Measurements from ENCODE around the gene GGCX.
"Not testable (repeated sequence)": the region's sequence is repeated elsewhere in the genome, so short reads cannot be mapped to it uniquely, and the experiment has no call there.

The GGCX gene

GRCh38 chr2:85561280-85562212 lies at the start of gene GGCX:
TSS of gene GGCX (minus strand) at chr2:85561493. CDS start at chr2:85561428, 65 bp downstream.
- peak; percentile 90 to 98 (median 96) for DNase-seq
- intact Hi-C loops (cut with DNase I) = loop anchor here (5.0 kb wide), 1 partner anchor 36 kb away; the partner anchor contains the start of gene RNF181

GRCh38 chr2:85607268-85608215 lies 46.2 kb upstream of the GGCX start:
- DNase-seq = no peak
- intact Hi-C loops (cut with DNase I) = no loop called here

GRCh38 chr2:85606116-85606455 lies 44.8 kb upstream of the GGCX start:
- intact Hi-C loops (cut with DNase I) = no loop called here
- DNase-seq = no peak

DNA sequence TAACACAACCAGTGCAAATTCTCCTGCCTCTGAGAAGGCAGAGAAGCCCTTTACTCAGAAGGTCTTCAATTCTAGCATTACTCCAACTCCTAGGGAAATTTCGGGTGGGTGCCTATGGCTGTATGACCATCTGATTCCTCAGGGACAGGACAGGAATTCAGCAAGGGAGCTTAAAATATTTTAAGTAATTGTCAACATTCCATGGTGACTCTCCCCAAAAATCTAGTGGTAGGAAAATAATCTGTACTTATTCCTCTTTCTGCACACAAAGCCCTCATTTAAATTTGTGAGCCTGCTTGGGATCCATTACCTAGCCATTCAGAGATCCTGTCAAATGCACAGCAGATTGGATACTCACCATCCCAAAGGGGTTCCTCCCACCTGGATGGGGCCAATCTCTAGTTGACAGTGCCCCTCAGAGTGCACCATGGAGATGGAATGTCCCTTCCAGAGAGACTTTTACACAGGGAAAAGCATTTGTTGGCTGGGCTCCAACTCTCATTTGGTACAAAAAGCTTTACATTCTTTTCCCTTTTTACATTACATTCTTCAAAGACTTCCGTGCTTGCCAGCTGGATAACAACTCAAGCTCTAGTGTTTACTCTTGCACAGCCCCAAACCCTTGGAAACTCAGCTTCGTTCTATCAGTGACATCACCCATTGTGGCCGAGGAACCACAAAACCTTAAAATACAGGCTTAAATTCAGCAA lies 44.3 kb upstream of the GGCX start:
- no peak for DNase-seq

DNA sequence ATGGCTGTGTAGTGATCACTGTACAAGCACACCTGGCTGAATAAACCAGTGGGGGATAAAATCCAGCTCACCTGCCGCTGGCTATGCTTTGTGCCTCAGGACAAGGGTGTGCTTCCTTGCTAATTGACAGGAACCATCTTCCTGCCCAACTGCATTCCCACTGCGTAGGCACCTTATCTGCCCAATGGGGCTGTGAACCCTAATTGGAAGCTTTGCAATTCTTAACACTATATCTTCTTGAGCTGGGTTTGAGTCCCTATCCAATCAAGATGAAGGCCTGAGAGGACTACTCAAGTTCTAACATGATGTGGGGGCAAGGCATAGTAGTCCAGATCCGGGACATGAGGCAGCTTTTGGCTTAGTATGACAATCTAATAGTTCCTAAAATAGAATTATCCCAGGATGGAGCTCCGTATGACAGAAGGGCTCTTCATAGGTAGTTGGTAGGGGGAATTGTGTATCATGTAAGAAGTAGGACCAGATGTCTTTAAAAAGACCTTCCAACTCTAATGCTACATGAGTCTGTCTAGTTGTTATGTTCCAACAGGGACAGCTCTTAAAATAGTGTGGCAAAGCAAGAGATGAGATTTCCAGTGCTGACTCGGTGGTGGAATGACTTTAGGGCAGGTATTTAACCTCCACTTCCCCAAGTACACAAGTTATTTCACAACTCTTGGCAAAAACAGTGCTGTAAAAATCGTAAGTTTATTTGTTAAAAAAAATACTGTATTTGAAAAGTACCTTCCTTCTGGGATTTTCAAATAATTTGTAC lies 43.5 kb upstream of the GGCX start:
- DNase-seq = no peak
- intact Hi-C loops (cut with DNase I) = no loop called here

More for the DNA sequence above, 44.3 kb upstream of the GGCX start:
- intact Hi-C loops (cut with DNase I) = no loop called here

DNA sequence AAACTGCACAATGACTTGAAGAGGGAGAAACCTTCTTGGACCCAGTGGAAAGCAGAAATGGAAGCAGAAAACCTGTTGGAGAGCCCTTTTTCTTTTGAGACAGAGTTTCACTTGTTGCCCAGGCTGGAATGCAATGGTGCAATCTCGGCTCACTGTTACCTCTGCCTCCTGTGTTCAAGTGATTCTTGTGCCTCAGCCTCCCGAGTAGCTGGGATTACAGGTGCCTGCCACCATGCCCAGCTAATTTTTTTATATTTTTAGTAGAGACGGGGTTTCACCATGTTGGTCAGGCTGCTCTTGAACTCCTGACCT lies 42.8 kb upstream of the GGCX start:
- DNase-seq; intact Hi-C loops (cut with DNase I): not testable (repeated sequence)

- intact Hi-C loops (cut with DNase I) = no loop called here
- peak; percentile 86 to 97 (median 94) for DNase-seq
These were observed 41.4 kb upstream of the GGCX start, which contains the start of gene TMEM150A for GRCh38 chr2:85602476-85603234. TSS of gene TMEM150A (minus strand) at chr2:85602698. CDS start at chr2:85601948, 750 bp downstream.

DNA sequence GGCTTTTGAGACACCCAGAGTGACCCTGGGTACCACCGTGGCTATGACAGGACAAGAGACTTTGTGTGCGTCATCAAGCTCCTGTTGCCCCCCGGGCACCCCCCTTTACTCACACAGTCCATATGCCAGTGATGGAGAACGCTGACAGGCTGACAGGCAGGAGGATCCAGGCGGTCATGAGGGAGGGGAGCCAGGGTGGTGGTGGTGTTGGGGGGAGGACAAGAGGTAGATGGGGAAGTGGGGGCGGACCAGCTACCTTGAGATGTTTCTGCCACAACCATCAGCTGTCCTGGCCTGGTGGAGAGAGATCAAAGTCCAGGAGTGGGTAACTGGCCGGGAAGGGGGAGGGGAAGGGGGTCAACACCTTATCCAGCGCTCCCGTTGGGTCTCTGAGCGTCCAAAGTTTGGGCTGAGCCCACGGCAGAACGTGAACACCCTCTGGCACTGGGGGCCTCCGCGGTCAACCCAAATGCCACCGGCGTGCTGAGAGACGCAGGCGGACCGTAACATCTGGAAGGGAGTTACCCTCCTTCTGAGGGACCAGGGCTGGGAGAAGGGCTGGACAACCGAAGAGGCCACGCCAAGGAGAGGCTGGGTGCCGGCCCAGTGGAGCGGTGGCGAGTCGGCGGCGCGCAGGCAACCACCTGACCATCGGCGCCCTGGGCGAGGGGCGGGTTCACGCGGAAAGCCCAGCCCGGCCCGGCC lies 40.6 kb upstream of the GGCX start:
- DNase-seq = peak in 40 of 42 donors; percentile 52 to 86 (median 71)
- intact Hi-C loops (cut with DNase I) = no loop called here

GRCh38 chr2:85600951-85601770 lies 39.9 kb upstream of the GGCX start:
- intact Hi-C loops (cut with DNase I) = no loop called here
- DNase-seq = no peak

DNA sequence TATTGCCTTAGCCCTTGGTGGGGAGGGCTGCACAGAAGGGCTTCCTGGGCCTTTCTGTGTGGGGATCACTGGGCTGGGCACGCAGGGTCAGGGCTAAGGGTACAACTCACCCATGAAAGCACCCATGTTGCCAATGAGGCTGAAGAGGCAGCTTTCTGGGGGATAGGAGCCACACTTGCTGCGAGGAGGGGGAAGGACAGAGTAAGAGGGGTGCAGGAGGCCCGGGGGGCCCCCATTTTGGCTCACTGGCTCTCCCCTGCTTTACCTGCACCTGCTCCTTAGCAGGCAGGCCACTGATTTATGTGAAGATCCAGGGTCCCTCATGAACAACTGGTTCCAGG lies 38.9 kb upstream of the GGCX start:
- intact Hi-C loops (cut with DNase I) = no loop called here
- DNase-seq = no peak

- intact Hi-C loops (cut with DNase I) = loop anchor here (5.0 kb wide), 1 partner anchor 37 kb away; the partner anchor contains the start of gene GGCX
These were observed 38.4 kb upstream of the GGCX start for GRCh38 chr2:85599468-85600234.

DNA sequence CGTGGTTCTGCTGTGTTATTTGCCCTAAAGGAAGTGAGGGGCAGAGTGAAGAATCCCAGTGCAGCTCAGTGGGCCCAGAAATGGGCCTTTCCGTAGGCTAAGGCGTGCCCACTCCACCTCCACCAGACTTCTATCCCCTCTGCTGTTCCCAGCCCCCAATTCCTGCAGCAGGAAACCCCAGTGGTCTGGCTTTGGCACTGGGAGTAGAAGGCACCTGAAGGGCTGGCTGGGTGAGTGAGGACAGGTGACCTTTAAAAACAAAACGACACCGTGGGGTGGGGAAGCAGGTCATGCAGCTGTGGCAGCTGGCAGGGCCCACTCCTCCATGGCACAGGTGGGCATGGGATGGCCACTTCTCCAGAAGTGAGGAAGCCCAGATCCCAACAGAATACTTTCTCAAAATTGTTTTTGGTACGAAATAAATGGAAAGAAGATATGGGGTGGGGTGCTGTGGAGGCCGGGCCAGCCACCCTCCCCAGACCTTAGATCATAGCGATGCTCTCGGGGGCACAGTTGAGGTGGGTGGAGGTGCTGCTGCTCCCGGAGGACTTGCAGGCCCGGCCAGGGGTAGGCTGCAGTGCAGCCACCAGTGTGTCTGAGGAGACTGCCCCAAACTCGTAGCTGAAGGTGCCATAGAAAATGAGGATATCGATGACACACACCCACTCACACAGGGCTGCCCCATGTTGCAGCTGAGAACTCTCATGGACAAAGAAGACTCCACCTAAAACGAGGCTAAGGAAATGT lies 37.5 kb upstream of the GGCX start:
- no peak for DNase-seq
- intact Hi-C loops (cut with DNase I) = loop anchor here (5.0 kb wide), 1 partner anchor 36 kb away; the partner anchor contains the start of gene GGCX

More at GRCh38 chr2:85599468-85600234, 38.4 kb upstream of the GGCX start:
- no peak for DNase-seq

DNA sequence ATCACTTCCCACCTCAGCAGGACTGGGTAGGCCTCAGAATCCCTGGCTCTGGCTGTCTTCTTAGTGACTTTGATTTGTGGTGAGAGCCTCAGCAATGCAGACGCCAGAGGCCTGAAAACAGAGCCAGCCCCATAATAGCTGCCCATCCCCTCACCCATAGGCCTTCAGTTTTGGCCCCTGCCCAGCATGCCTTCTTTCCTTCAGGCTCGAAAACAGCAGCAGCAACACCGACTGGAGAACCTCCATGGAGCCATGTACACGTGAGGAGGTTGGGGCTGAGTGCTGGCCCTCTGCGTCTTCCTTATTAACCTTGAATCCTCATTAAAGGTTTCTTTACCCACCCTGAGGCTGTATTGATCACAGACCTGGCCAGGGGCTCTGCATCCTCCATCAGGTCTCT lies 35.9 kb upstream of the GGCX start:
- no peak for DNase-seq
- intact Hi-C loops (cut with DNase I) = loop anchor here (5.0 kb wide), 1 partner anchor 35 kb away; the partner anchor contains the start of gene GGCX

GRCh38 chr2:85596486-85597143 lies 35.3 kb upstream of the GGCX start:
- no peak for DNase-seq
- intact Hi-C loops (cut with DNase I) = loop anchor here (5.0 kb wide), 1 partner anchor 34 kb away; the partner anchor contains the start of gene GGCX
